HEK293 (cell line): ENCODE measurements around the gene AR.

Experiments
- ELK4 ChIP-seq: IDR thresholded peaks from 2 replicates; pipeline ENCODE4 v1.6.1; 2011; ENCODE audit warnings: mild to moderate bottlenecking, low read depth, low read length, borderline replicate concordance
- RBAK ChIP-seq: fragments of 450-650 bp; formaldehyde crosslinking; IDR thresholded peaks from 2 replicates; pipeline ENCODE4 v1.5.1; 2016; ENCODE audit warnings: missing biosample characterization, missing genetic modification characterization
- REST ChIP-seq: fragments of 450-650 bp; formaldehyde crosslinking; IDR thresholded peaks from 2 replicates; pipeline ENCODE4 v1.5.1; 2016; ENCODE audit warnings: missing biosample characterization, missing genetic modification characterization
- ZEB2 ChIP-seq: fragments of 450-650 bp; formaldehyde crosslinking; IDR thresholded peaks from 2 replicates; pipeline ENCODE4 v1.5.1; 2016; ENCODE audit warnings: missing biosample characterization, missing genetic modification characterization
- ZFHX2 ChIP-seq: fragments of 450-650 bp; formaldehyde crosslinking; conservative IDR thresholded peaks from 2 replicates; pipeline ENCODE4 v1.5.1; 2016; ENCODE audit warnings: missing biosample characterization, missing genetic modification characterization
- ZNF133 ChIP-seq: fragments of 450-650 bp; formaldehyde crosslinking; IDR thresholded peaks from 2 replicates; pipeline ENCODE4 v1.5.1; 2016; ENCODE audit warnings: missing biosample characterization, missing genetic modification characterization
- ZNF140 ChIP-seq: fragments of 450-650 bp; formaldehyde crosslinking; IDR thresholded peaks from 2 replicates; pipeline ENCODE4 v1.5.1; 2016; ENCODE audit warnings: missing biosample characterization, missing genetic modification characterization
- ZNF18 ChIP-seq: fragments of 450-650 bp; formaldehyde crosslinking; IDR thresholded peaks from 2 replicates; pipeline ENCODE4 v1.5.1; 2016; ENCODE audit warnings: missing biosample characterization, missing genetic modification characterization
- ZNF654 ChIP-seq: fragments of 450-650 bp; formaldehyde crosslinking; IDR thresholded peaks from 2 replicates; pipeline ENCODE4 v1.5.1; 2016; ENCODE audit warnings: low read depth, missing biosample characterization, missing genetic modification characterization
- TF ChIP-seq, protein P1 (sequence below): fragments of 450-650 bp; formaldehyde crosslinking; IDR thresholded peaks from 2 replicates; pipeline ENCODE4 v1.5.1; 2016; ENCODE audit warnings: missing biosample characterization, missing genetic modification characterization
- TF ChIP-seq, protein P2 (sequence below): fragments of 450-650 bp; IDR thresholded peaks from 2 replicates; pipeline ENCODE4 v1.5.1; 2018; ENCODE audit warnings: missing biosample characterization, mild to moderate bottlenecking, missing genetic modification characterization

DNA sequence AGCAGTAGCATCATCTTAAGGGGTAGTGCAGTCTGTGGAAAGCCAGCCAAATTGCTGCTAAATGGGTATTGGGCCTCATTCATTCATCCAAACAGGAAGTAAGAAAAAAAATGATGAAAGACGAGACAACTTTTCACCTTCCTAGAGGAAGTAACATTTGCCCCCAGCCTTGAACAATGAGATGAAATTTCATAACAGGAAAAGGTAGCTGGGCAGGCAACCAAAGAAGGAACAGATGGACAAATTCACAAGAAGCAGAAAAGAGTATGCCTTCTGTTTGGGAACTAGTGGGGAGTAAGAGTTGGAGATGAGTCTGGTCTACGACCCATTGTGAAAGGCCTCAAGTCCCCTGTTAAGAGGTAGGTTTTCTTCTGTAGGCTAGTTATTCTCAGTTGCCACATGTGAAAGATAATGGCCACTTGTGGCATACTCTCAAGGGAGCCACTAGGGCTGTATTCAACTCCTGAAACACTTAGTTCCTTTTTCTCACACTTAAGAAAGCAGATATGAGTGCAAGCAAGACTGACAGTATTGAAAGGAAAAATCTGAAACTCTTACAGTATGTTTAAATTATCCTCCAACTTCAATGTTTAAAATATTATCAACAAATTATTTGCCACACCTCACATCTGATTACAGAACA lies 190.4 kb downstream of the AR start:
- no peak for TF ChIP-seq ZFHX2
- no peak for TF ChIP-seq REST (tag by site-specific recombination)
- no peak for TF ChIP-seq ZNF654 (tag by site-specific recombination)
- TF ChIP-seq, protein P1, sequence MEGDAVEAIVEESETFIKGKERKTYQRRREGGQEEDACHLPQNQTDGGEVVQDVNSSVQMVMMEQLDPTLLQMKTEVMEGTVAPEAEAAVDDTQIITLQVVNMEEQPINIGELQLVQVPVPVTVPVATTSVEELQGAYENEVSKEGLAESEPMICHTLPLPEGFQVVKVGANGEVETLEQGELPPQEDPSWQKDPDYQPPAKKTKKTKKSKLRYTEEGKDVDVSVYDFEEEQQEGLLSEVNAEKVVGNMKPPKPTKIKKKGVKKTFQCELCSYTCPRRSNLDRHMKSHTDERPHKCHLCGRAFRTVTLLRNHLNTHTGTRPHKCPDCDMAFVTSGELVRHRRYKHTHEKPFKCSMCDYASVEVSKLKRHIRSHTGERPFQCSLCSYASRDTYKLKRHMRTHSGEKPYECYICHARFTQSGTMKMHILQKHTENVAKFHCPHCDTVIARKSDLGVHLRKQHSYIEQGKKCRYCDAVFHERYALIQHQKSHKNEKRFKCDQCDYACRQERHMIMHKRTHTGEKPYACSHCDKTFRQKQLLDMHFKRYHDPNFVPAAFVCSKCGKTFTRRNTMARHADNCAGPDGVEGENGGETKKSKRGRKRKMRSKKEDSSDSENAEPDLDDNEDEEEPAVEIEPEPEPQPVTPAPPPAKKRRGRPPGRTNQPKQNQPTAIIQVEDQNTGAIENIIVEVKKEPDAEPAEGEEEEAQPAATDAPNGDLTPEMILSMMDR, result no peak
- TF ChIP-seq ZNF140 (tag by site-specific recombination), result no peak
- no peak for TF ChIP-seq RBAK
- TF ChIP-seq, protein P2, sequence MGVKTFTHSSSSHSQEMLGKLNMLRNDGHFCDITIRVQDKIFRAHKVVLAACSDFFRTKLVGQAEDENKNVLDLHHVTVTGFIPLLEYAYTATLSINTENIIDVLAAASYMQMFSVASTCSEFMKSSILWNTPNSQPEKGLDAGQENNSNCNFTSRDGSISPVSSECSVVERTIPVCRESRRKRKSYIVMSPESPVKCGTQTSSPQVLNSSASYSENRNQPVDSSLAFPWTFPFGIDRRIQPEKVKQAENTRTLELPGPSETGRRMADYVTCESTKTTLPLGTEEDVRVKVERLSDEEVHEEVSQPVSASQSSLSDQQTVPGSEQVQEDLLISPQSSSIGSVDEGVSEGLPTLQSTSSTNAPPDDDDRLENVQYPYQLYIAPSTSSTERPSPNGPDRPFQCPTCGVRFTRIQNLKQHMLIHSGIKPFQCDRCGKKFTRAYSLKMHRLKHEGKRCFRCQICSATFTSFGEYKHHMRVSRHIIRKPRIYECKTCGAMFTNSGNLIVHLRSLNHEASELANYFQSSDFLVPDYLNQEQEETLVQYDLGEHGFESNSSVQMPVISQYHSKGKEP, result no peak
- TF ChIP-seq ZNF18 (tag by site-specific recombination), result no peak
- no peak for TF ChIP-seq ZEB2
- no peak for TF ChIP-seq ELK4
- TF ChIP-seq ZNF133 (tag by site-specific recombination), result no peak
